ENCODE measurements around the gene ZDHHC16.

The ZDHHC16 gene

DNA sequence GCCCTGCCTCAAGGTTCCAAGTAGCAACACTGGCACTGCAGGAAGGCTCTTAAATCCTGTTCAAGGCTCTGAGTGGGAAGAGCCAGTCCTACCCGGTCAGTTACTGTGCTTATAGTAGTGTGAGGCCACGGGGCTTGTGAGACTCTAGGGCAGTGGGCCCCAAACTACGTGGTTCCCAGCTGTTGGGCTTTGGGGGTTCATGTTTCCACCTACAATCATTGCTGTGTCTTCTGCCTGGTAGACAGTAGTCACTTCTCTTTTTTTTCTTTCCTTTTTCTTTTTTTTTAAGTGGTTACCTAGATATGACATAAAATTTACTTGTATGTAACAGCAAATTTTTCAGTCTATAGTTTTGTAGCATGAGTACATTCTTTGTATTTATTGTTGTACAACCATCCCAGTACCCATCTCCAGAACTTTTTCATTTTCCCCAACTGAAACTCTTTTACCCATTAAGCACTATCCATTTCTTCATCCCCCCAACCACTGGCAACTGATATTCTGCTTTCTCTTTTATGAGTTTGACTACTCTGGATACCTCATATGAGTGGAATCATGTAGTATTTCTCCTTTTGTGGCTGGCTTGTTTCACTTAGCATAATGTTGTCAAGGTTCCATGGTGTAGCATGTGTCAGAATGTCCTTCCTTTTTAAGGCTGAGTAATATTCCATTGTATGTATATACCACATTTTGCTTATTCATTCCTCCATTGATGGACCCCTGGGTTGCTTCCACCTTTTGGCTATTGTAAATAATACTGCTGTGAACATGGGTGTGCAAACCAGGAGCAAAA lies 60.4 kb downstream of the ZDHHC16 start:
- no peak overlapping the region for H3K27ac Mint-ChIP-seq
- no peaks in the 10 kb centered on the region for H3K36me3 Mint-ChIP-seq
- H3K4me1 Mint-ChIP-seq, result no peaks in the 10 kb centered on the region
- no peaks in the 10 kb centered on the region for H3K9me3 Mint-ChIP-seq
- H3K27me3 Mint-ChIP-seq, result peaks cover 4% of the 10 kb centered on the region
- H3K4me3 Mint-ChIP-seq, result no peak overlapping the region
